Loucy (cell line): Measurements from ENCODE around the gene UGP2.

Source experiments
- H2AFZ ChIP-seq: fragments of 200-600 bp; sonication (generic); 2 replicates; pipeline ENCODE4 v1.6.0; 2016; ENCODE audit warnings: antibody characterized with exemption, mild to moderate bottlenecking, low read length, moderate library complexity
- H3F3A ChIP-seq: fragments of 200-600 bp; 2 replicates; pipeline ENCODE4 v1.6.0; 2016; ENCODE audit warnings: antibody characterized with exemption, low read depth, mild to moderate bottlenecking
- H3K27me3 ChIP-seq: fragments of 200-600 bp; sonication (generic); 2 replicates; pipeline ENCODE4 v1.6.1; 2014; ENCODE audit warnings: low read length, mild to moderate bottlenecking; ENCODE audit not compliant: insufficient read depth, poor library complexity, severe bottlenecking
- H3K36me3 ChIP-seq: fragments of 200-600 bp; sonication (generic); 2 replicates; pipeline ENCODE4 v1.6.1; 2016; ENCODE audit warnings: low read length; ENCODE audit not compliant: insufficient read depth
- H3K4me1 ChIP-seq: fragments of 200-600 bp; sonication (generic); 2 replicates; pipeline ENCODE4 v1.5.1; 2014; ENCODE audit warnings: low read length, mild to moderate bottlenecking; ENCODE audit not compliant: insufficient read depth, poor library complexity, severe bottlenecking
- H3K4me2 ChIP-seq: fragments of 200-600 bp; sonication (generic); 2 replicates; pipeline ENCODE4 v1.6.0; 2014; ENCODE audit warnings: antibody characterized with exemption, low read length, low read depth, mild to moderate bottlenecking; ENCODE audit not compliant: poor library complexity, severe bottlenecking
- H3K4me3 ChIP-seq: fragments of 200-600 bp; sonication (generic); 2 replicates; pipeline ENCODE4 v1.5.1; 2014; ENCODE audit warnings: low read length, mild to moderate bottlenecking, mixed read lengths; ENCODE audit not compliant: poor library complexity, severe bottlenecking
- H3K79me2 ChIP-seq: fragments of 200-600 bp; sonication (generic); 2 replicates; pipeline ENCODE4 v1.6.1; 2014; ENCODE audit warnings: low read length; ENCODE audit not compliant: insufficient read depth
- H3K9ac ChIP-seq: fragments of 200-600 bp; sonication (generic); 2 replicates; pipeline ENCODE4 v1.6.0; 2014; ENCODE audit warnings: mild to moderate bottlenecking, low read depth, low read length, moderate library complexity; ENCODE audit not compliant: poor library complexity, severe bottlenecking
- H3K9me2 ChIP-seq: fragments of 200-600 bp; sonication (generic); replicated peaks from 2 replicates; pipeline ENCODE4 v1.6.1; 2016; ENCODE audit warnings: low read depth, low read length, mixed read lengths
- H3K9me3 ChIP-seq: fragments of 200-600 bp; sonication (generic); 2 replicates; pipeline ENCODE4 v1.6.1; 2014; ENCODE audit warnings: mild to moderate bottlenecking, antibody characterized with exemption, low read length, low read depth; ENCODE audit not compliant: insufficient read depth
- H4K20me1 ChIP-seq: fragments of 200-600 bp; sonication (generic); 2 replicates; pipeline ENCODE4 v1.6.0; 2014; ENCODE audit warnings: antibody characterized with exemption, low read length, mild to moderate bottlenecking; ENCODE audit not compliant: insufficient read depth, poor library complexity, severe bottlenecking
- EZH2phosphoT487 ChIP-seq: fragments of 200-600 bp; IDR thresholded peaks from 2 replicates; pipeline ENCODE4 v1.6.1; 2018; ENCODE audit warnings: antibody characterized with exemption, mild to moderate bottlenecking, moderate library complexity, borderline replicate concordance
- TF ChIP-seq, protein P1 (sequence below): fragments of 200-600 bp; sonication (generic); conservative IDR thresholded peaks from 2 replicates; pipeline ENCODE4 v1.5.1; 2014; ENCODE audit warnings: mild to moderate bottlenecking, antibody characterized with exemption, low read length

UGP2 gene

DNA sequence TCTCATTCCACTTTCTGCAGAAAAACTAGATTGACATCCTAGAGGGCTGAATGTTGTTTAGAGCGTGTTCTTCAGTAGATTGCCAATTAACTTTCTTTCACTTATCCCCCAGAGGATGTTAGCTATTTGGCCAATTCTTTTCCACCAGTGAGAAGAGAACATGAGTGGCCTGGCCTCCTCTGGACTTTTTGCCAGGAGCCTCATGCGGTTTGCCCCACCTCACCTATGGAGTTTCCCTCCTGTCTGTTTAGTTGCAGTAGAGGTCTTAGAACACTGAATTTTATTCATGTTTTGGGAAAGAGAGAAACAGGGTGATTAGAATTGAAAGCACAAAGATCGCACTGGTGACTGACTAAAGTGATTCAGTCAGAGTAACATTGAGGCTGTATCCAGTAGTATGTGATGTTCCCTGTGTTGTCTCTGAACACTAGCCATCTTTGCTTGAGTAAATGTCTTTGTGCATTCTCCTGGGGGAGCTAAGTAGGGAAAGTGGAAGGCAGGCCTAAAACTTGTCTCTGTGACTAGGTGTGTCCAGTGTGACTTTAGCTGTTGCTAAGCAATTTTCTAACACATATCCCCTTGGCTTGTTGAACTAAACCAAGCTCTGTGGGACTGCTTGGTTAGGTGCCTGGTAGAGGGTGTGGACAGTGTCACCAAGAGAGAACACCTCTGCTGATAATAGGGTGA lies 34.0 kb downstream of the UGP2 start:
- Histone ChIP-seq H4K20me1 (no peaks in the 10 kb centered on the region), H3K4me1 (no peaks in the 10 kb centered on the region), H3K36me3 (peaks cover 57% of the 10 kb centered on the region; the same call in 1 of the 2 replicates), H3K27me3 (no peaks in the 10 kb centered on the region), H3F3A (no peaks in the 10 kb centered on the region), H3K79me2 (peaks cover 56% of the 10 kb centered on the region), H3K9me2 (no peaks in the 10 kb centered on the region), H3K9ac (no peak overlapping the region), H3K4me2 (no peak overlapping the region), H3K9me3 (no peaks in the 10 kb centered on the region; the same call in 1 of the 2 replicates), H2AFZ (no peak overlapping the region), H3K4me3 (no peak overlapping the region)
- TF ChIP-seq, protein P1, sequence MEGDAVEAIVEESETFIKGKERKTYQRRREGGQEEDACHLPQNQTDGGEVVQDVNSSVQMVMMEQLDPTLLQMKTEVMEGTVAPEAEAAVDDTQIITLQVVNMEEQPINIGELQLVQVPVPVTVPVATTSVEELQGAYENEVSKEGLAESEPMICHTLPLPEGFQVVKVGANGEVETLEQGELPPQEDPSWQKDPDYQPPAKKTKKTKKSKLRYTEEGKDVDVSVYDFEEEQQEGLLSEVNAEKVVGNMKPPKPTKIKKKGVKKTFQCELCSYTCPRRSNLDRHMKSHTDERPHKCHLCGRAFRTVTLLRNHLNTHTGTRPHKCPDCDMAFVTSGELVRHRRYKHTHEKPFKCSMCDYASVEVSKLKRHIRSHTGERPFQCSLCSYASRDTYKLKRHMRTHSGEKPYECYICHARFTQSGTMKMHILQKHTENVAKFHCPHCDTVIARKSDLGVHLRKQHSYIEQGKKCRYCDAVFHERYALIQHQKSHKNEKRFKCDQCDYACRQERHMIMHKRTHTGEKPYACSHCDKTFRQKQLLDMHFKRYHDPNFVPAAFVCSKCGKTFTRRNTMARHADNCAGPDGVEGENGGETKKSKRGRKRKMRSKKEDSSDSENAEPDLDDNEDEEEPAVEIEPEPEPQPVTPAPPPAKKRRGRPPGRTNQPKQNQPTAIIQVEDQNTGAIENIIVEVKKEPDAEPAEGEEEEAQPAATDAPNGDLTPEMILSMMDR: no peak
- TF ChIP-seq EZH2phosphoT487: no peak

- TF ChIP-seq EZH2phosphoT487: no peak
- TF ChIP-seq, protein P1: no peak
- H3K79me2 ChIP-seq: peaks cover 52% of the 10 kb centered on the region
- H2AFZ ChIP-seq: no peak overlapping the region
- H3K4me2 ChIP-seq: no peak overlapping the region
- no peaks in the 10 kb centered on the region for H3K27me3 ChIP-seq
- no peaks in the 10 kb centered on the region; the same call in 1 of the 2 replicates for H3K9me3 ChIP-seq
- H4K20me1 ChIP-seq: no peaks in the 10 kb centered on the region
- no peak overlapping the region for H3K4me3 ChIP-seq
- H3K36me3 ChIP-seq: peaks cover 63% of the 10 kb centered on the region; the same call in 1 of the 2 replicates
- no peak overlapping the region for H3K9ac ChIP-seq
- H3K9me2 ChIP-seq: no peaks in the 10 kb centered on the region
- no peaks in the 10 kb centered on the region for H3F3A ChIP-seq
- no peaks in the 10 kb centered on the region for H3K4me1 ChIP-seq
These were observed 34.6 kb downstream of the UGP2 start for GRCh38 chr2:63876311-63876710.

DNA sequence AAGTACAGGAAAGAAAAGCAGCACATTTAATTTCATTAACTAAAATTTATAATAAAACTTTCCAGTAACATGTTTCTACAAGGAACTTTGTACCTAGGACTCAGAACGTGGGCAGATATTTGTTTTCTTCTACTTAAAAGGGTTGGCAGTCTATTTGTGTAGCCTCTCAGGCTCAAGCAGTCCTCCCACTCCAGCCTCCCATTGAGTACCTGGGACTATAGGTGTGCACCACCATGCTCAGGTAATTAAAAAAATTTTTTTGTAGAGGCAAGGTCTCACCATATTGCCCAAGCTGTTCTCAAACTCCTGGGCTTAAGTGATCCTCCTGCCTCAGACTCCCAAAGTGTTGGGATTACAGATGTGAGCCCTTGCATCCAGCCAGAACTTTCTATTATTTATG lies 36.8 kb downstream of the UGP2 start:
- H3K4me1 ChIP-seq: no peaks in the 10 kb centered on the region
- peaks cover 69% of the 10 kb centered on the region; the same call in 1 of the 2 replicates for H3K36me3 ChIP-seq
- no peak overlapping the region for H3K4me3 ChIP-seq
- no peaks in the 10 kb centered on the region for H3K9me2 ChIP-seq
- no peaks in the 10 kb centered on the region for H3F3A ChIP-seq
- no peak overlapping the region for H2AFZ ChIP-seq
- no peak overlapping the region for H3K4me2 ChIP-seq
- H3K9me3 ChIP-seq: no peaks in the 10 kb centered on the region; the same call in 1 of the 2 replicates
- no peaks in the 10 kb centered on the region for H3K27me3 ChIP-seq
- H4K20me1 ChIP-seq: no peaks in the 10 kb centered on the region
- no peak overlapping the region for H3K9ac ChIP-seq
- peaks cover 36% of the 10 kb centered on the region for H3K79me2 ChIP-seq
- no peak for TF ChIP-seq EZH2phosphoT487
- TF ChIP-seq, protein P1: no peak
